Hepatocyte (in vitro differentiated cells): ENCODE measurements around the gene LRRC23.

ENCODE experiments used
- CTCF ChIP-seq: fragments of 200-600 bp; sonication (generic); IDR thresholded peaks from 2 replicates; pipeline ENCODE4 v1.5.1; 2016; ENCODE audit warnings: antibody characterized with exemption, mild to moderate bottlenecking; ENCODE audit not compliant: poor library complexity
- EZH2 ChIP-seq: fragments of 200-600 bp; sonication (generic); IDR thresholded peaks from 2 replicates; pipeline ENCODE4 v1.6.1; 2016; ENCODE audit warnings: antibody characterized with exemption, mild to moderate bottlenecking, borderline replicate concordance
- EZH2phosphoT487 ChIP-seq: fragments of 200-600 bp; sonication (generic); IDR thresholded peaks from one replicate; pipeline ENCODE4 v1.6.1; 2018; ENCODE audit warnings: antibody characterized with exemption, mild to moderate bottlenecking, low read depth, moderate library complexity; ENCODE audit not compliant: unreplicated experiment, severe bottlenecking

GRCh38 chr12:6956021-6956727 lies 51.6 kb downstream of the LRRC23 start:
- TF ChIP-seq EZH2phosphoT487 = no peak
- no peak for TF ChIP-seq CTCF
- no peak for TF ChIP-seq EZH2
